Measurements from ENCODE around the gene CCND3. TPM values are rescaled to one million over a fixed set of nuclear protein-coding genes. Genes with fewer than 3 reads are reported as not detected.
A peak's percentile ranks its signal among the peaks of the same experiment; 100 is the strongest.

CCND3 gene
- total and polyA plus RNA-seq, 2 of the 13 experiments (the other 11 are each of a cell fraction or from before 2014, with no cell fraction given) = 4.3 to 7.2 TPM

DNA sequence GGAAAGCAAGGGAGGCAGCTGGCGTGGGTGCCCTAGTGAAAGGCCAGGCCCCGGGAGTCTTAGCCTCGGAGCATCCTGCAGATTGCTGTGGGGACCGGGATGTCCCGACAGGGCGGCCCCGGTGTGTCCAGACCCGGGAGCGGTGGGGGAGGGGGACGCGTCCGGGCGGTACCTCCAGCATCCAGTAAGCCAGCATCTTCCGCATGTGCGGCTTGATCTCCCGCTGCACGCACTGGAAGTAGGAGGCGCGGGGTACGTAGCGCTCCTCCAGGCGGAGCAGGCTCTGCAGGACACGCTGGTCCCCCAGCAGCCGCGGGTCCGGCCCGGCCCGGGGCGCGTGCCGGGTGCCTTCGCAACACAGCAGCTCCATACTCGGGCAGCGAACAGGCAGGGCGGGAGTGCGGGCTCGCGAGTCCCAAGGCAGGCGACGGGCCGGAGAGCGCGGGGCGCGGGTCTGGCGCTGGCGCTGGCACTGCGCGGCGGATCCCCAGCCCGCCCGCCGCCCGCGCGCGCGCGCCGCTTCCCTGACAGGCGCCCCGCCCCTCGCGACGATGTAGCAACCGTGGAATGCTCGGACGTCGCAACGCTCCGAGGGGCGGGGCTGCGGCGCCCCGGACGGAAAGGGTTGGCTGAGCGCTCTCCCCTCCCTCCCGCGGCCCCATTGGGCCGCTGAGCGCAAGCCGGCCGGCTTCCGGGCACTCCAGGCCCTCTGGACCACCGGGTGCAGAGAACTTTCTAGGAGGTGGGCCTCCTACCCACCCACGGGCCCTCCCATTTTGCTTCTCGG, at the start of gene CCND3 (continued):
- TF ChIP-seq, protein P1, sequence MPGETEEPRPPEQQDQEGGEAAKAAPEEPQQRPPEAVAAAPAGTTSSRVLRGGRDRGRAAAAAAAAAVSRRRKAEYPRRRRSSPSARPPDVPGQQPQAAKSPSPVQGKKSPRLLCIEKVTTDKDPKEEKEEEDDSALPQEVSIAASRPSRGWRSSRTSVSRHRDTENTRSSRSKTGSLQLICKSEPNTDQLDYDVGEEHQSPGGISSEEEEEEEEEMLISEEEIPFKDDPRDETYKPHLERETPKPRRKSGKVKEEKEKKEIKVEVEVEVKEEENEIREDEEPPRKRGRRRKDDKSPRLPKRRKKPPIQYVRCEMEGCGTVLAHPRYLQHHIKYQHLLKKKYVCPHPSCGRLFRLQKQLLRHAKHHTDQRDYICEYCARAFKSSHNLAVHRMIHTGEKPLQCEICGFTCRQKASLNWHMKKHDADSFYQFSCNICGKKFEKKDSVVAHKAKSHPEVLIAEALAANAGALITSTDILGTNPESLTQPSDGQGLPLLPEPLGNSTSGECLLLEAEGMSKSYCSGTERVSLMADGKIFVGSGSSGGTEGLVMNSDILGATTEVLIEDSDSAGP (CRISPR knock-in tag; IDR thresholded peaks at IDR 0.05; ENCODE audit: borderline replicate concordance) = peak; percentile 56; the same call in 1 of the 2 replicates
- 0 out of 2 replicates have a peak, but pooled peaks have one; percentile 21 for TF ChIP-seq PITX1 (CRISPR knock-in tag; IDR thresholded peaks at IDR 0.05)
- peak; percentile 25; the same call in 1 of the 2 replicates for TF ChIP-seq SOX5 (CRISPR knock-in tag; IDR thresholded peaks at IDR 0.05; ENCODE audit: borderline replicate concordance)
- 0 out of 2 replicates have a peak, but pooled peaks have one; percentile 27 for TF ChIP-seq ZBTB38 (CRISPR knock-in tag; IDR thresholded peaks at IDR 0.05)
- no peak for TF ChIP-seq RCOR2 (CRISPR knock-in tag; IDR thresholded peaks at IDR 0.05)
- no peak; the same call in 1 of the 2 replicates for TF ChIP-seq NCOA2 (CRISPR knock-in tag; IDR thresholded peaks at IDR 0.05)
- TF ChIP-seq HDAC2 (CRISPR knock-in tag; IDR thresholded peaks at IDR 0.05) = peak; percentile 35; the same call in 1 of the 2 replicates
- TF ChIP-seq MEIS1 (CRISPR knock-in tag; IDR thresholded peaks at IDR 0.05; ENCODE audit: borderline replicate concordance) = peak; percentile 85
- TF ChIP-seq ZNF879 (CRISPR knock-in tag; IDR thresholded peaks at IDR 0.05) = no peak
- TF ChIP-seq, protein P2, sequence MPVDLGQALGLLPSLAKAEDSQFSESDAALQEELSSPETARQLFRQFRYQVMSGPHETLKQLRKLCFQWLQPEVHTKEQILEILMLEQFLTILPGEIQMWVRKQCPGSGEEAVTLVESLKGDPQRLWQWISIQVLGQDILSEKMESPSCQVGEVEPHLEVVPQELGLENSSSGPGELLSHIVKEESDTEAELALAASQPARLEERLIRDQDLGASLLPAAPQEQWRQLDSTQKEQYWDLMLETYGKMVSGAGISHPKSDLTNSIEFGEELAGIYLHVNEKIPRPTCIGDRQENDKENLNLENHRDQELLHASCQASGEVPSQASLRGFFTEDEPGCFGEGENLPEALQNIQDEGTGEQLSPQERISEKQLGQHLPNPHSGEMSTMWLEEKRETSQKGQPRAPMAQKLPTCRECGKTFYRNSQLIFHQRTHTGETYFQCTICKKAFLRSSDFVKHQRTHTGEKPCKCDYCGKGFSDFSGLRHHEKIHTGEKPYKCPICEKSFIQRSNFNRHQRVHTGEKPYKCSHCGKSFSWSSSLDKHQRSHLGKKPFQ (CRISPR knock-in tag; IDR thresholded peaks at IDR 0.05; ENCODE audit: insufficient replicate concordance) = no peak
- TF ChIP-seq RFX3 (CRISPR knock-in tag; IDR thresholded peaks at IDR 0.05) = peak; percentile 32; the same call in 1 of the 2 replicates
- TF ChIP-seq ELF3 (CRISPR knock-in tag; IDR thresholded peaks at IDR 0.05) = peak; percentile 3; the same call in 1 of the 2 replicates
- no peak for TF ChIP-seq ZSCAN31 (CRISPR knock-in tag; IDR thresholded peaks at IDR 0.05; ENCODE audit: low read depth)
- TF ChIP-seq ZNF326 (CRISPR knock-in tag; IDR thresholded peaks at IDR 0.05; ENCODE audit: borderline replicate concordance) = no peak
- peak; percentile 71; the same call in 1 of the 2 replicates for TF ChIP-seq ZNF773 (CRISPR knock-in tag; IDR thresholded peaks at IDR 0.05; ENCODE audit: borderline replicate concordance)
- TF ChIP-seq AGO2 (optimal IDR thresholded peaks at IDR 0.05; ENCODE audit: low read depth, low read length) = no peak
- no peak for TF ChIP-seq MIXL1 (CRISPR knock-in tag; IDR thresholded peaks at IDR 0.05)
- 0 out of 2 replicates have a peak, but pooled peaks have one; percentile 31 for TF ChIP-seq ZSCAN9 (CRISPR knock-in tag; IDR thresholded peaks at IDR 0.05; ENCODE audit: borderline replicate concordance)
- no peak for TF ChIP-seq ZC3H4 (CRISPR knock-in tag; IDR thresholded peaks at IDR 0.05; ENCODE audit: borderline replicate concordance)
- no peak for TF ChIP-seq GLI4 (CRISPR knock-in tag; IDR thresholded peaks at IDR 0.05; ENCODE audit: borderline replicate concordance)
- 0 out of 2 replicates have a peak, but pooled peaks have one; percentile 55 for TF ChIP-seq ZSCAN22 (CRISPR knock-in tag; IDR thresholded peaks at IDR 0.05)
- TF ChIP-seq SSRP1 (CRISPR knock-in tag; IDR thresholded peaks at IDR 0.05) = no peak
- TF ChIP-seq, protein P3, sequence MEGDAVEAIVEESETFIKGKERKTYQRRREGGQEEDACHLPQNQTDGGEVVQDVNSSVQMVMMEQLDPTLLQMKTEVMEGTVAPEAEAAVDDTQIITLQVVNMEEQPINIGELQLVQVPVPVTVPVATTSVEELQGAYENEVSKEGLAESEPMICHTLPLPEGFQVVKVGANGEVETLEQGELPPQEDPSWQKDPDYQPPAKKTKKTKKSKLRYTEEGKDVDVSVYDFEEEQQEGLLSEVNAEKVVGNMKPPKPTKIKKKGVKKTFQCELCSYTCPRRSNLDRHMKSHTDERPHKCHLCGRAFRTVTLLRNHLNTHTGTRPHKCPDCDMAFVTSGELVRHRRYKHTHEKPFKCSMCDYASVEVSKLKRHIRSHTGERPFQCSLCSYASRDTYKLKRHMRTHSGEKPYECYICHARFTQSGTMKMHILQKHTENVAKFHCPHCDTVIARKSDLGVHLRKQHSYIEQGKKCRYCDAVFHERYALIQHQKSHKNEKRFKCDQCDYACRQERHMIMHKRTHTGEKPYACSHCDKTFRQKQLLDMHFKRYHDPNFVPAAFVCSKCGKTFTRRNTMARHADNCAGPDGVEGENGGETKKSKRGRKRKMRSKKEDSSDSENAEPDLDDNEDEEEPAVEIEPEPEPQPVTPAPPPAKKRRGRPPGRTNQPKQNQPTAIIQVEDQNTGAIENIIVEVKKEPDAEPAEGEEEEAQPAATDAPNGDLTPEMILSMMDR (CRISPR knock-in tag; IDR thresholded peaks at IDR 0.05) = no peak
- TF ChIP-seq BHLHE40 (IDR thresholded peaks at IDR 0.05; ENCODE audit: low read length) = no peak
- TF ChIP-seq NR2C2 (CRISPR knock-in tag; IDR thresholded peaks at IDR 0.05; ENCODE audit: borderline replicate concordance) = peak; percentile 82
- TF ChIP-seq NFATC3 (CRISPR knock-in tag; IDR thresholded peaks at IDR 0.05) = no peak
- TF ChIP-seq TEAD3 (CRISPR knock-in tag; optimal IDR thresholded peaks at IDR 0.05; ENCODE audit: borderline replicate concordance) = peak; percentile 84
